Sciatic nerve (tissue), 1 donor: Measurements from ENCODE around the gene OSCP1. TPM values are rescaled to one million over a fixed set of nuclear protein-coding genes. Genes with fewer than 3 reads are reported as not detected.

ENCODE experiments used
- total RNA-seq: library from RNA; stranded (reverse); fragmentation: NEBNext Ultra II Directional; extraction: Animal tissue kit (Norgen Biotek cat#: 25700); gene quantifications from one replicate; pipeline ENCODE4 v1.2.1, GENCODE V29; 2021
- donor health status: DM: no; HTN: no; CAD: no.

Gene OSCP1
- total RNA-seq, 1 donor from 2014 or later = 9.8 TPM

Other genes with a start within 250 kb of the OSCP1 start
- 101 TPM for gene THRAP3, start 226.0 kb downstream of the OSCP1 start, total RNA-seq
- 9.8 TPM for gene SH3D21, start 144.1 kb downstream of the OSCP1 start, total RNA-seq
- 36.4 TPM for gene EVA1B, start 126.8 kb downstream of the OSCP1 start, total RNA-seq
- gene STK40, start 64.5 kb downstream of the OSCP1 start, total RNA-seq = 47.2 TPM
- gene LSM10, start 52.5 kb downstream of the OSCP1 start, total RNA-seq = 27.7 TPM
- 41.5 TPM for gene MRPS15, start 13.9 kb upstream of the OSCP1 start, total RNA-seq
- gene CSF3R, start 32.5 kb upstream of the OSCP1 start, total RNA-seq = 57.3 TPM